ENCODE measurements around the gene TBC1D4. TPM values are rescaled to one million over a fixed set of nuclear protein-coding genes. Genes with fewer than 3 reads are reported as not detected.

TBC1D4 gene
- total RNA-seq, 1 donor from 2014 or later: 47.1 TPM

- Mint-ChIP-seq H3K4me1 (ENCODE audit: unreplicated experiment) (peaks cover 22% of the 10 kb centered on the region), H3K27ac (no peak overlapping the region), H3K4me3 (no peak overlapping the region), H3K9me3 (no peaks in the 10 kb centered on the region), H3K36me3 (peaks cover 7% of the 10 kb centered on the region), H3K27me3 (no peaks in the 10 kb centered on the region)
- no peak for TF ChIP-seq CTCF (conservative IDR thresholded peaks at IDR 0.05)
- no peak for DNase-seq (ENCODE audit: extremely low spot score, unreplicated experiment)
These were observed 36.1 kb downstream of the TBC1D4 start for GRCh38 chr13:75445717-75446499.

- DNase-seq (ENCODE audit: extremely low spot score, unreplicated experiment): no peak
- Mint-ChIP-seq H3K27me3 (no peaks in the 10 kb centered on the region), H3K9me3 (no peaks in the 10 kb centered on the region), H3K4me1 (ENCODE audit: unreplicated experiment) (peaks cover 28% of the 10 kb centered on the region), H3K4me3 (no peak overlapping the region), H3K27ac (no peak overlapping the region), H3K36me3 (peaks cover 7% of the 10 kb centered on the region)
- no peak for TF ChIP-seq CTCF (conservative IDR thresholded peaks at IDR 0.05)
These were observed 38.0 kb downstream of the TBC1D4 start for GRCh38 chr13:75444016-75444415.

- peaks cover 7% of the 10 kb centered on the region for H3K36me3 Mint-ChIP-seq
- no peak overlapping the region for H3K4me3 Mint-ChIP-seq
- no peaks in the 10 kb centered on the region for H3K9me3 Mint-ChIP-seq
- H3K27ac Mint-ChIP-seq: no peak overlapping the region
- DNase-seq (ENCODE audit: extremely low spot score, unreplicated experiment): no peak
- H3K4me1 Mint-ChIP-seq (ENCODE audit: unreplicated experiment): peaks cover 28% of the 10 kb centered on the region
- no peaks in the 10 kb centered on the region for H3K27me3 Mint-ChIP-seq
- no peak for TF ChIP-seq CTCF (conservative IDR thresholded peaks at IDR 0.05)
These were observed 38.5 kb downstream of the TBC1D4 start for GRCh38 chr13:75443356-75443958.

- DNase-seq (ENCODE audit: extremely low spot score, unreplicated experiment): no peak
- Mint-ChIP-seq H3K27ac (no peak overlapping the region), H3K9me3 (no peaks in the 10 kb centered on the region), H3K4me3 (no peak overlapping the region), H3K27me3 (no peaks in the 10 kb centered on the region), H3K36me3 (peaks cover 7% of the 10 kb centered on the region), H3K4me1 (ENCODE audit: unreplicated experiment) (peaks cover 34% of the 10 kb centered on the region)
- TF ChIP-seq CTCF (conservative IDR thresholded peaks at IDR 0.05): no peak
These were observed 39.2 kb downstream of the TBC1D4 start for GRCh38 chr13:75442736-75443234.

- Mint-ChIP-seq H3K27ac (no peak overlapping the region), H3K4me1 (ENCODE audit: unreplicated experiment) (peaks cover 33% of the 10 kb centered on the region), H3K9me3 (no peaks in the 10 kb centered on the region), H3K36me3 (peaks cover 7% of the 10 kb centered on the region), H3K4me3 (no peak overlapping the region), H3K27me3 (no peaks in the 10 kb centered on the region)
- no peak for TF ChIP-seq CTCF (conservative IDR thresholded peaks at IDR 0.05)
- DNase-seq (ENCODE audit: extremely low spot score, unreplicated experiment): no peak
These were observed 41.9 kb downstream of the TBC1D4 start for GRCh38 chr13:75440100-75440499.

Data from type B pancreatic cell (in vitro differentiated cells).